Hepatocyte (in vitro differentiated cells): Measurements from ENCODE around the gene NEU3.

Experiments
- EZH2 ChIP-seq: fragments of 200-600 bp; sonication (generic); IDR thresholded peaks from 2 replicates; pipeline ENCODE4 v1.6.1; 2016; ENCODE audit warnings: antibody characterized with exemption, mild to moderate bottlenecking, borderline replicate concordance
- EZH2phosphoT487 ChIP-seq: fragments of 200-600 bp; sonication (generic); IDR thresholded peaks from one replicate; pipeline ENCODE4 v1.6.1; 2018; ENCODE audit warnings: antibody characterized with exemption, mild to moderate bottlenecking, low read depth, moderate library complexity; ENCODE audit not compliant: unreplicated experiment, severe bottlenecking
- TF ChIP-seq, protein P1 (sequence below): fragments of 200-600 bp; sonication (generic); IDR thresholded peaks from 2 replicates; pipeline ENCODE4 v1.5.1; 2016; ENCODE audit warnings: antibody characterized with exemption, mild to moderate bottlenecking; ENCODE audit not compliant: poor library complexity

DNA sequence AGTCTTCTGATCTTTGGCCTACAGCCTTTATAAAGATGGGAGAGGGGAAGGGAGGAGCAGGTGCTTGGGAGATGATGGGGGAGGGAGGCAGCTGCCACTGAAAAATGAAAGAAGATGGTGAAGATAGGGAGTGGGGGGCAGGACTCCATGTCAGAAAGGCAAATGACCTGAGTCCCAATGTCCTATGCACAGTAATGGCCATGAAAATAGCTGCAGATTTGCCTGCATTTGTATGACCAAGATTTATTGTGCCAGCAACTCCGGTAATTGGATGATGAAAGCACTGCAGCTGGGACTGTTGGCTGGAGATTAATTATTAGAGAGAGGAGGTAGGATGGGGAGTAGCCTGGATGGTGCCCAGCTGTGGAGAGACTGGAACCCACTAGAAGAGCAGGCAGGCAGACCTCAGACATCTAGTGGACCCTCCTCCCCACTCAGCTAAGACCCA lies 36.1 kb downstream of the NEU3 start:
- TF ChIP-seq, protein P1, sequence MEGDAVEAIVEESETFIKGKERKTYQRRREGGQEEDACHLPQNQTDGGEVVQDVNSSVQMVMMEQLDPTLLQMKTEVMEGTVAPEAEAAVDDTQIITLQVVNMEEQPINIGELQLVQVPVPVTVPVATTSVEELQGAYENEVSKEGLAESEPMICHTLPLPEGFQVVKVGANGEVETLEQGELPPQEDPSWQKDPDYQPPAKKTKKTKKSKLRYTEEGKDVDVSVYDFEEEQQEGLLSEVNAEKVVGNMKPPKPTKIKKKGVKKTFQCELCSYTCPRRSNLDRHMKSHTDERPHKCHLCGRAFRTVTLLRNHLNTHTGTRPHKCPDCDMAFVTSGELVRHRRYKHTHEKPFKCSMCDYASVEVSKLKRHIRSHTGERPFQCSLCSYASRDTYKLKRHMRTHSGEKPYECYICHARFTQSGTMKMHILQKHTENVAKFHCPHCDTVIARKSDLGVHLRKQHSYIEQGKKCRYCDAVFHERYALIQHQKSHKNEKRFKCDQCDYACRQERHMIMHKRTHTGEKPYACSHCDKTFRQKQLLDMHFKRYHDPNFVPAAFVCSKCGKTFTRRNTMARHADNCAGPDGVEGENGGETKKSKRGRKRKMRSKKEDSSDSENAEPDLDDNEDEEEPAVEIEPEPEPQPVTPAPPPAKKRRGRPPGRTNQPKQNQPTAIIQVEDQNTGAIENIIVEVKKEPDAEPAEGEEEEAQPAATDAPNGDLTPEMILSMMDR = no peak
- TF ChIP-seq EZH2 (no peak), EZH2phosphoT487 (no peak)
